GM19468 (cell line): ENCODE results near the gene CTNNA1.

Experiments
- ATAC-seq: cut with Tn5 transposase; IDR thresholded peaks from one replicate; pipeline ENCODE4 v1.9.1; 2021; ENCODE audit warnings: mild to moderate bottlenecking, moderate library complexity, moderate number of reproducible peaks; ENCODE audit not compliant: unreplicated experiment; ENCODE audit errors: extremely low read depth

The CTNNA1 gene

GRCh38 chr5:138955671-138956295 is 202.6 kb downstream of the CTNNA1 start:
- ATAC-seq = no peak

GRCh38 chr5:138956801-138957200 is 203.6 kb downstream of the CTNNA1 start:
- ATAC-seq = no peak

GRCh38 chr5:138960145-138960692 is 207.0 kb downstream of the CTNNA1 start:
- ATAC-seq = no peak

GRCh38 chr5:138961221-138961620 is 208.0 kb downstream of the CTNNA1 start:
- ATAC-seq = no peak

- no peak for ATAC-seq
Measured at GRCh38 chr5:138961729-138962128, 208.5 kb downstream of the CTNNA1 start.

GRCh38 chr5:138962614-138963370 is 209.6 kb downstream of the CTNNA1 start:
- no peak for ATAC-seq

- no peak for ATAC-seq
Measured at GRCh38 chr5:138963763-138964371, 210.6 kb downstream of the CTNNA1 start.

- ATAC-seq = no peak
Measured at GRCh38 chr5:138964647-138965201, 211.5 kb downstream of the CTNNA1 start.

GRCh38 chr5:138965626-138966025 is 212.4 kb downstream of the CTNNA1 start:
- ATAC-seq = no peak

GRCh38 chr5:138966236-138966985 is 213.2 kb downstream of the CTNNA1 start:
- ATAC-seq = no peak

- ATAC-seq = no peak
Measured at GRCh38 chr5:138967791-138968448, 214.7 kb downstream of the CTNNA1 start.

GRCh38 chr5:138968601-138969000 is 215.4 kb downstream of the CTNNA1 start:
- no peak for ATAC-seq

GRCh38 chr5:138969323-138970002 is 216.2 kb downstream of the CTNNA1 start:
- ATAC-seq = no peak

- ATAC-seq = no peak
Measured at GRCh38 chr5:138972230-138972629, 219.0 kb downstream of the CTNNA1 start.

- no peak for ATAC-seq
Measured at GRCh38 chr5:138972836-138973235, 219.6 kb downstream of the CTNNA1 start.

GRCh38 chr5:138974227-138975063 is 221.2 kb downstream of the CTNNA1 start:
- ATAC-seq = no peak

GRCh38 chr5:138975098-138975847 is 222.0 kb downstream of the CTNNA1 start:
- ATAC-seq = no peak
